Measurements from ENCODE around the gene MED13L.
"Not testable (repeated sequence)": the region's sequence is repeated elsewhere in the genome, so short reads cannot be mapped to it uniquely, and the experiment has no call there.

MED13L gene

DNA sequence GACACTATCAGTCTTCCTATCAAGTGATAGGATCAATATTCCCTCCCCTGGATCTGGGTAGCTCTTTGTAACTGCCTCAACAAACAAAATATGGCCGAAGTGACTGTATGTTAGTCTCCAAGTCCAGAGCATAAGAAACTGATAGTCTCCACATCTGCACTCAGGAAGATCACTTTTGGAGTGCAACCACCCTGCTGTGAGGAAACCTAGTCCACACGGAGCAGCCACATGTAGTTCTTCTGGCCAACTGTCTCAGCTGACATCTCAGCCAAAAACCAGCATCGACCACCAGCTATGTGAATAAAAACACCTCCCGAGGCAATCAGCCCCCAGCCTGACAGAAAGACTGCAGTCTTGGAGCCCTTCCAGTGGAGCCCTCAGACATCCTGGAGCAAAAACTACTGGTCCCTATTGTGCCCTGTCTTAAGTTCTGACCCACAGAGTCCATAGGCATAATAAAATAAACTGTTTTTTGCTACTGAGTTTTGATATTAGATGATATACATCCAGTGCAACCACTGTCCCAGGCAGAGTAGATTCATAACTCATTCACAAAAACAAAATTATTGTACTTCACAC is 143.8 kb downstream of the MED13L start:
- FAIRE-seq = no peak
- TF ChIP-seq, protein P1, sequence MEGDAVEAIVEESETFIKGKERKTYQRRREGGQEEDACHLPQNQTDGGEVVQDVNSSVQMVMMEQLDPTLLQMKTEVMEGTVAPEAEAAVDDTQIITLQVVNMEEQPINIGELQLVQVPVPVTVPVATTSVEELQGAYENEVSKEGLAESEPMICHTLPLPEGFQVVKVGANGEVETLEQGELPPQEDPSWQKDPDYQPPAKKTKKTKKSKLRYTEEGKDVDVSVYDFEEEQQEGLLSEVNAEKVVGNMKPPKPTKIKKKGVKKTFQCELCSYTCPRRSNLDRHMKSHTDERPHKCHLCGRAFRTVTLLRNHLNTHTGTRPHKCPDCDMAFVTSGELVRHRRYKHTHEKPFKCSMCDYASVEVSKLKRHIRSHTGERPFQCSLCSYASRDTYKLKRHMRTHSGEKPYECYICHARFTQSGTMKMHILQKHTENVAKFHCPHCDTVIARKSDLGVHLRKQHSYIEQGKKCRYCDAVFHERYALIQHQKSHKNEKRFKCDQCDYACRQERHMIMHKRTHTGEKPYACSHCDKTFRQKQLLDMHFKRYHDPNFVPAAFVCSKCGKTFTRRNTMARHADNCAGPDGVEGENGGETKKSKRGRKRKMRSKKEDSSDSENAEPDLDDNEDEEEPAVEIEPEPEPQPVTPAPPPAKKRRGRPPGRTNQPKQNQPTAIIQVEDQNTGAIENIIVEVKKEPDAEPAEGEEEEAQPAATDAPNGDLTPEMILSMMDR (IDR thresholded peaks at IDR 0.05; ENCODE audit: insufficient read depth, missing control alignments) = no peak

DNA sequence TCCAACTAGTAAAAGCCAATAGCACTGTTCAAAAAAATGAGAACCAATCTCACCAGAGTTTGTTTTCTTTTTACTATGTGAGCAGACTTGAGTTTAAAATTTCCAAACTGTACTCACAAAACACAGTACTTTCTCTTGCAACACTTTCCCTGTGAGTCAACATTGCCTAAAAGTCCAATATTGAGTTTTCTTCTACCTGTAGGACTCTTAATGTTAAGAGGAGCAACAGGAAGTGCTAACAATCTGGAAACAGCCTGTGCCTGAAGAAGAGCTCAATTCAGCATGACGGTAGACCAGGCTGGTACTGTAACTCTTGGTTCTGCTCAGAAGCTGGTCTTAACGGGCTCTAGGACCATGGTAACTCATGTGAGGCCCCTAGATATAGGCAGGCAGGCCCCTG is 144.3 kb downstream of the MED13L start:
- no peak for FAIRE-seq
- DNase-seq (ENCODE audit: insufficient read length, low spot score) = no peak
- TF ChIP-seq, protein P1 (IDR thresholded peaks at IDR 0.05; ENCODE audit: insufficient read depth, missing control alignments) = no peak

More for the DNA sequence above, 143.8 kb downstream of the MED13L start:
- no peak for DNase-seq (ENCODE audit: insufficient read length, low spot score)

DNA sequence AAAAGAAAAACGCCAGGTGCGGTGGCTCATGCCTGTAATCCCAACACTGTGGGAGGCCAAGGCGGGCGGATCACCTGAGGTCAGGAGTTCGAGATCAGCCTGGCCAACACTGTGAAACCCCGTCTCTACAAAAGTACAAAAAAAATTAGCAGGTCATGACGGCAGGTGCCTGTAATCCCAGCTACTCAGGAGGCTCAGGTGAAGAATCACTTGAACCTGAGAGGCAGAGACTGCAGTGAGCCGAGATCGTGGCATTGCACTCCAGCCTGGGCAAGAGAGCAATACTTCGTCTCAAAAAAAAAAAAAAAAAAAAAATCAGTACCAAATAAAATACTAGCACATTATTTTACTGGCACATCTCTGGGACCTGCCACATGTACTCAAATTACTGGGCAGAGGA is 145.5 kb downstream of the MED13L start:
- DNase-seq (ENCODE audit: insufficient read length, low spot score); FAIRE-seq: not testable (repeated sequence)

DNA sequence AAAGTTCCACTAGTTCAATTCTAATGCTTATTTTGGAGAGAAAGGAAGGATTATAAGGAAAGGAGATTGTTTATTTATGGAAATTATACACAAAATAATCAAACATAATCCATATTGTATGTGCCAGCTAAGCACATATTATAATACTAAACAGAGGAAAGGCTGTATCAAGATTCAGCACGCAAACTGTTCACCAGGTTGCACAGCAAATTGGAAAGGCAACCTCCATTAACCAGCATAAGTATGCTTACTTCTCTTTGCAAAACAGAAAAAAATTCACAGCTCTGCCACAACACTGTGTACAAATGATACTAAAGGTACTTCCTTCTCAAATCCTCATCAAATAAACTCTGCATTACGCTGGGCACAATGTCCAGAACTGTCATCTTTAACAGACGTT is 146.3 kb downstream of the MED13L start:
- FAIRE-seq (no peak), DNase-seq (ENCODE audit: insufficient read length, low spot score) (no peak)
- TF ChIP-seq, protein P1 (IDR thresholded peaks at IDR 0.05; ENCODE audit: insufficient read depth, missing control alignments) = no peak

DNA sequence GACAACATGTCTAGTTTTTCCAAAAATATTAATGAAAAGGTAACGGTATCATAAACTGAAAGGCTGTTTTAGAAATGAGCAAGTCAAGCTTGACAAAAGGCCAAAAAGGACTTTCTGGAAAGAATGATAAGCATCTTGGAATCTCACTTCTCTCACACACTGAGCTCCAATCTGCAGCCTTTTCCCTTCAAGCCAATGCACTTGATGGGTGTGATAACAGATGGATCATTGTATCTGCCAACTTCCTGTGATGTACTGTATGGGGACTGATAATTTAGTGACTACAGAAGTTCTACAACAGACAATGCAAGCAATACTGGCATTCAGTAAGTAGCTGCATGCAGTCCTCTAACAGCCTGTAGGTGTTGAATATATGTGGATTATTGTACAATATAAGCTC is 147.1 kb downstream of the MED13L start:
- TF ChIP-seq, protein P1 (IDR thresholded peaks at IDR 0.05; ENCODE audit: insufficient read depth, missing control alignments) = no peak
- FAIRE-seq (no peak), DNase-seq (ENCODE audit: insufficient read length, low spot score) (no peak)

DNA sequence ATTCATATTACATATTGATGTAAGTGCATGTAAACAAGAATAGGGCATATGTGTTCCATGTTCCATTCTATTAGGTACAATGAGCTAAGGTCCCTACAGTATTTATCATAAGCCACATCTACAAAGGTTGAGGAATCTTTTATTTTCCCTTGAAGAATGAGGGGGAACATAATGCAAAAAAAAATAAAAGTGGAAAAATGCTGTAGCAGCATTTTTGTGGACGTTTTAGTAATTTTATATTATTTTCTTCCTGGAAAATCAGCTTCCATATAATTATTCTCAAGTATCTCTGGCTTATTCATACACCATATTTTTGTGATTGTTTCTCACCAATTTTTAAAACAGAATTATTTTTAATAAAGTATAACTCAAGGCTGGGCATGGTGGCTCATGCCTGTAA is 148.7 kb downstream of the MED13L start:
- DNase-seq (ENCODE audit: insufficient read length, low spot score) = no peak
- TF ChIP-seq, protein P1 (IDR thresholded peaks at IDR 0.05; ENCODE audit: insufficient read depth, missing control alignments) = no peak
- no peak for FAIRE-seq

DNA sequence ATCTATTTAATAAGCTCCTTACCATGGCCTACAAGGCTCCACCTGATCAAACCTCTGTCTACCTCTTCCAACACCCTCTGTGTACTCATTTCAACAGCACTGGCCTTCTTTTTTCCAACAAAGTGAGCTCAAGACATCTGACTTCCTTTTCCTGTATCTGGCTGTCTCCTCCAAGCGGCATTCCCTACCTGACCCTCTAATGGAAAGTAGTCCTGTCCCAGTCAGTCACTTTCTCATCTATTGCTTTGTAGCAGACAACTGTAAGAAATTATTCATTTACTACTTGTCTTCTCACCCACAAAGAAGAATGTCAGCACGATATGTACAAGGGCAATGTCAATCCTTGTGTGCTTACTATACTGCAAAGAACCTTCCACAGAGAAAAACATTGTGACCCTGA is 149.6 kb downstream of the MED13L start:
- TF ChIP-seq, protein P1 (IDR thresholded peaks at IDR 0.05; ENCODE audit: insufficient read depth, missing control alignments) = no peak
- FAIRE-seq = no peak

DNA sequence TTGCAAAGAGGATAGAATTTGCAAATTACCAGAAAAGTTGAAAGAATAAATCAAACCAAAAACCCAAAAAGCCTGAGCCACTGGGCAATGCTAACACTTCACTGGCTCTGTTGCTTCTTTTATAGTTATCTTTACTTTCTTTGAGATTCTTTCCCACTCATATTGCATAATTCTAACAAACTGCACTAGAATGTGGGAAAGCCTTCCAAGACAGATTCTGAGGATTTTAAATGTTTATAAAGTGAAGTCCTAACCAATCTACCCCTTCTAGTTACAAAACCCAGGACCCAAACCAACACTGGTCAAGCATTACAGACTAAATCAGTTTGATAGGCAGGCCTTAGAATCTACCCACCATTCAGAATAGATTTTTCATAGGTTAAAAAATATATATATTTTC is 150.9 kb downstream of the MED13L start:
- DNase-seq (ENCODE audit: insufficient read length, low spot score) = no peak
- FAIRE-seq = no peak
- TF ChIP-seq, protein P1 (IDR thresholded peaks at IDR 0.05; ENCODE audit: insufficient read depth, missing control alignments) = no peak

More for the DNA sequence above, 149.6 kb downstream of the MED13L start:
- no peak for DNase-seq (ENCODE audit: insufficient read length, low spot score)
